ENCODE results near the gene APBB1IP. TPM values are rescaled to one million over a fixed set of nuclear protein-coding genes. Genes with fewer than 3 reads are reported as not detected.
A peak's percentile ranks its signal among the peaks of the same experiment; 100 is the strongest.

Gene APBB1IP
- polyA plus RNA-seq, 1 donor from 2014 or later: 66.4 TPM

DNA sequence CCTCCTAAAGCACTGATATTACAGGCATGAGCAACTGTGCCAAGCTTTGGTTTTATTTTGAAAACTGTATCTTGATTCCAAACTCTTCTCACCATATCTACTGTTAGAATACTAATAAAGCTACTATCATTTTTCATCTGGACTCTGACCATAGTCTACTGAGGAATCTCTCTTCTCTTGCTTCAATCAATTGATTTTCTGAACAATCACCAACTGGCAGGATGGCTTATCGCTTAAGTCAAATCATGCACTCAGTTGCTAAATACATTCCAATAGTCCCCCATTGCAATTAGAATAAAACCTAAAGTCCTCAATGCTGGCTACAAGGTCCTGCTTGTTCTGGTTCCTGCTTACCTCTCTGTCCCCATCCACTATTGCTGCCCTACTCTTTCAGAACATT, 2.3 kb upstream of the APBB1IP start:
- Mint-ChIP-seq H3K27ac (peak overlapping the region; percentile 74 to 93 (median 93)), H3K4me3 (peak overlapping the region in 2 of 4 donors; percentile 29 to 72), H3K4me1 (peaks cover 17 to 31% (median 25%) of the 10 kb centered on the region in 3 donors), H3K9me3 (no peaks in the 10 kb centered on the region), H3K27me3 (no peaks in the 10 kb centered on the region), H3K36me3 (no peaks in the 10 kb centered on the region)

GRCh38 chr10:26436848-26437247, 1.3 kb upstream of the APBB1IP start:
- Mint-ChIP-seq H3K9me3 (no peaks in the 10 kb centered on the region), H3K36me3 (no peaks in the 10 kb centered on the region), H3K4me3 (peak overlapping the region in 2 of 4 donors; percentile 69 to 97), H3K4me1 (peaks cover 24 to 37% (median 30%) of the 10 kb centered on the region in 3 donors), H3K27ac (peak overlapping the region in 2 of 3 donors; percentile 91 to 93), H3K27me3 (no peaks in the 10 kb centered on the region)

DNA sequence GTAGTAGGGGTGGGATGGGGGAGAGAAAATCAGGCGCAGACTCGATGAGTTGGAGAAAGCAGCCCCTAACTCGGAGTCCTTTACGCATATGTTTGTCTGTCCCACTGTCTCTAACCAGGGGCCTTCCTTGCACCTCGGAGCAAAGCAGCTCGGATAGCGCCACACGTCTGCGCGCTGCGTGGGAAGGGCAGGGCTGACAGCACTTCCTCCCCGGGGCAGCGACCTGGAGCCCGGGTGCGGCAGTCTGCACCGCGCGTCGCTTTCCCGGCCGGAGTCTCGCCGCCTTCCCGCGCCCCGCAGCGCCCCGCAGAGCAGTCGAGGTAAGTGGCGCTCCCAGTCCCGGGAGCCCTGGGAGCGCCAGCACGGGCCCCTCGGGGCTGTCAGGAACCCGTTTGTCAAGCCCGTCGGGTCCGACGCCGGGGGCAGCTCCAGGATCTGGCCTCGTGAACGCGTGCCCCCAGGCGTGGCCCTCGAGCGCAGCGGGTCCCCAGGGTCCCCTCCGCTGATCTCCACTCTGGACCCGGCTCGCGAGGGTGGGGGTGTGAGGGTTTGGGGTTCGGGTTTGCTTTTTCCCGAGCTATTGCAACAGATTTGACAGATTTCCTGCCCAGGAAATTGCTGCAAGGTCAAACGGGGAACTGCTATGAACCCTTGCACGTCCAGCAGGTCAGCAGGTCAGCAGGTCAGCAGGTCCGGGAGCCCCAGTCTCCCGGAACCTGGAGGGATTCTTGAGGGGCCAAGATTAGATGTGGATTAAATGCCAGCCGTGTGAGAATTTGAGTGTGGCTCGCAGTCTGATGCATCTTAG, 597 bp downstream of the APBB1IP start:
- peak overlapping the region; percentile 95 to 97 (median 96) for H3K4me3 Mint-ChIP-seq
- H3K27me3 Mint-ChIP-seq: no peaks in the 10 kb centered on the region
- peak overlapping the region; percentile 91 to 98 (median 93) for H3K27ac Mint-ChIP-seq
- H3K9me3 Mint-ChIP-seq: no peaks in the 10 kb centered on the region
- peaks cover under 1% of the 10 kb centered on the region for H3K36me3 Mint-ChIP-seq
- H3K4me1 Mint-ChIP-seq: peaks cover 32 to 50% (median 40%) of the 10 kb centered on the region in 3 donors

DNA sequence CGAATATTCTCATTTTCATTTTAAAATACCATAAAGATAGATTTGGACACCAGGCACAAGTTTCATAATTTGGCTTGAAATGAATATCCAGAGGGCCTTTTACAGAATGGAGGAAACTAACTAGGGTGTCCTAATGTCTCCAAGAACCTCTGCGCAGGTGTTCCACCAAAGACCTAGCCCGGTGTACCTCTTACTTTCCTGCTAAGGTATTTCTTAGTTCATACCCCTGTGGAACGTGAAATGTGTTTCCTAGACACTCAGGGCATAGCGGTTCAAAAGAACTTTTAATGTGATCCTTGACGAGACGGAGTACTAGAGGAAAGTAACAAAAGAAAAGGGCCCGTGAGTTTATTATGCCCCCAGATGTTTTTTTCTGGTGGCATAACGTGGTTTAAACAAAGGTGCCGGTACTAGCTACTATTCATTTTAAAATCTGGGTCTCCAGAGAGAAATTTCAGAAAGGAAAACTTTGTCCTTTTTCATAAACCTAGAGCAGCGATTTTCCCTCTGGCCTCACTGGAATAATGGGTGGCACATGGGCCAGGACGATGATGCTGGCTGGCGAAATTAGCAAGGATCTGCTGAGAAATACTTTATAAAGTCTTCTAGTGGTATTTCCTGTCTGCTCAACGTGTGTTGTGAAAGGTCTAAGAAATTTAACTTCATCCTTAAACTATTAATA, 1.4 kb downstream of the APBB1IP start:
- peak overlapping the region; percentile 91 to 95 (median 93) for H3K27ac Mint-ChIP-seq
- H3K4me1 Mint-ChIP-seq: peaks cover 40 to 58% (median 47%) of the 10 kb centered on the region in 3 donors
- peaks cover 0 to 7% (median 3%) of the 10 kb centered on the region in 3 donors for H3K9me3 Mint-ChIP-seq
- H3K4me3 Mint-ChIP-seq: peak overlapping the region; percentile 95 to 97 (median 96)
- H3K27me3 Mint-ChIP-seq: no peaks in the 10 kb centered on the region
- H3K36me3 Mint-ChIP-seq: peaks cover 8% of the 10 kb centered on the region

- peak overlapping the region; percentile 95 to 97 (median 96) for H3K4me3 Mint-ChIP-seq
- H3K9me3 Mint-ChIP-seq: peaks cover 0 to 7% (median 3%) of the 10 kb centered on the region in 3 donors
- H3K27me3 Mint-ChIP-seq: no peaks in the 10 kb centered on the region
- peaks cover 41 to 59% (median 48%) of the 10 kb centered on the region in 3 donors for H3K4me1 Mint-ChIP-seq
- peak overlapping the region; percentile 46 to 93 (median 91) for H3K27ac Mint-ChIP-seq
- H3K36me3 Mint-ChIP-seq: peaks cover 8% of the 10 kb centered on the region
These were observed 1.9 kb downstream of the APBB1IP start for GRCh38 chr10:26440088-26440470.

DNA sequence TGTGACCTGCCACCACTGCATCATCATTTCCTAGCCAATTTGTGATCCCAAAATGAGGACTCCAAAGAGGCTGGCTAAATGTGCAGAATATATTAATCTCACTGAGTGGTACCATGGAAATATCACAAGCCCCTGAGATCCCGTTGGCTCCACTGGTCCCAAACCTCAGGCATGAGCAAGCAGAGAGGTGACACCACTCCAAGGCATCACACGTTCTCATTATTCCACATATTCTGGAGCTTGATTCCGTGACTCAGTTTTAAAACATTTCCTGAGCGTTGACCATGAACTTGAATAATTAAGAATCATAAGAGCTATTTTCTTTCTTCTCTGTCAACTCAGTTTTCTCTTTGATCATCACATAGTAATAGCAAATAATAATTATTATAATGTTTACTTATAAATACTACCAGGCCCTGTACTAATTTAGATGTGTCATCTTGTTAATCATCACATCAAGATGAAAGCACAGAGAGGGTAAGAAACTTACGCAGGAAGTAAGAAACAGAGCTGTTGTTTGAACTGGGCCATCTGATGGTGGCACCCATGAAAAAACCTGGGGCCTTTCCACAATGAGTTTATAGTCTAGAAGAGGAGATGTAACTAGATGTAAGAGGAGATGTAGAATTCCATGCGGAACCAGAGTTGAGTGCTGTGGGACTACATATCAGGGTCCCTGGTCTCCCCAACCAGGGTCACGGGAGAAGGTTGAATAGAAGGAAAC, 3.5 kb downstream of the APBB1IP start:
- peak overlapping the region; percentile 43 to 92 (median 91) for H3K27ac Mint-ChIP-seq
- peaks cover 10% of the 10 kb centered on the region for H3K36me3 Mint-ChIP-seq

DNA sequence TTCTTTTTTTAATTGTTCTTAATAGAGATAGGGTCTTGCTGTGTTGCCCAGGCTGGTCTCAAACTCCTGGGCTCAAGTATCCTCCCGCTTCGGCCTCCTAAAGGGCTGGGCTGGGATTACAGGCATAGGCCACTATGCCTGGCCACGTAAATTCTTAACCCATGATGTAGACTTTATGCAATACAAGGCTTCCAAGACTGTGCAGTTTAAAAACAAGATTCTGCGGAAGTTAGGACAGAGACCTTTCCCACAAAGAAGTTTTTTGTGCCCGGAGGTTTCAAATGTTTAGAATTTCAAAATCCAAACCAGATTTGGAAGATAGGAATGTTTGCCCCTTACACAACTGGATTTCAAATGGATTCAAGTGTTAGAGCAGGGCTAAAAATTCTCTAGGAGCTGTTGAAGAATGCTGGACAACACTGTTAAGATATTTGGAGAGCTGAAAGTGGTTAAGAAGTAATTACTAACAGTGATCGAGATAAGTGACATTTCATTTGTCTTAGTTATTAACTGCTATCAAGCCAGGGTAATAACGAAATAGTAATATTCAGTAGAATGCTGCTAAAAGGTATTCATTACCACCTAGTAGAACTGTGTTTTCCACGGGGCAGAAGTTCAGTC, 7.4 kb downstream of the APBB1IP start:
- Mint-ChIP-seq H3K4me1 (peaks cover 57 to 71% (median 71%) of the 10 kb centered on the region in 3 donors), H3K4me3 (peak overlapping the region in 3 of 4 donors; percentile 34 to 69 (median 65)), H3K27me3 (no peaks in the 10 kb centered on the region), H3K27ac (peak overlapping the region; percentile 84 to 96 (median 95)), H3K9me3 (peaks cover 0 to 7% (median 3%) of the 10 kb centered on the region in 3 donors), H3K36me3 (peaks cover 14% of the 10 kb centered on the region)

More for the DNA sequence above, 3.5 kb downstream of the APBB1IP start:
- Mint-ChIP-seq H3K4me3 (peak overlapping the region; percentile 44 to 82 (median 65)), H3K4me1 (peaks cover 43 to 63% (median 53%) of the 10 kb centered on the region in 3 donors), H3K9me3 (peaks cover 0 to 7% (median 3%) of the 10 kb centered on the region in 3 donors), H3K27me3 (no peaks in the 10 kb centered on the region)

DNA sequence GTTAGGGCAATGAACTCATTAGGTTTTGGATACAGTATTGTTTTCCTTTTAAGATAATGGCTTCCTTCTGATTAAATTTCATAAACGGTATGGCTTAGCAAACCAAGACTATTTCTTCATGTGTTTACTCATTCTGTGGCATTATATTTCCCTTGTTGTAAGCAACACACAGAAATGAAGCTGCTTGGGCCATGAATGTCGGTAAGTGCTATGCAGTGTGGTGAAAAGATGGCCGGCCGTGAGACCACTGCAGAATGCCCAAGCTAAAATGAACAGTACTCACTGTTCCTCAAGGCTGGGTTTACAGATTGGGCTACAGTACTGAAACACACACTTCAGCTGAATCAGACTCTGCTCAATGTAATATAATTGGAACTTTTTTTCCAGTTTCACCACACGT, 8.1 kb downstream of the APBB1IP start:
- H3K4me1 Mint-ChIP-seq: peaks cover 56 to 71% (median 69%) of the 10 kb centered on the region in 3 donors
- H3K27ac Mint-ChIP-seq: peak overlapping the region; percentile 84 to 96 (median 95)
- H3K27me3 Mint-ChIP-seq: no peaks in the 10 kb centered on the region
- peak overlapping the region in 2 of 4 donors; percentile 65 to 69 for H3K4me3 Mint-ChIP-seq
- H3K36me3 Mint-ChIP-seq: peaks cover 14% of the 10 kb centered on the region
- H3K9me3 Mint-ChIP-seq: peaks cover 0 to 7% (median 3%) of the 10 kb centered on the region in 3 donors

DNA sequence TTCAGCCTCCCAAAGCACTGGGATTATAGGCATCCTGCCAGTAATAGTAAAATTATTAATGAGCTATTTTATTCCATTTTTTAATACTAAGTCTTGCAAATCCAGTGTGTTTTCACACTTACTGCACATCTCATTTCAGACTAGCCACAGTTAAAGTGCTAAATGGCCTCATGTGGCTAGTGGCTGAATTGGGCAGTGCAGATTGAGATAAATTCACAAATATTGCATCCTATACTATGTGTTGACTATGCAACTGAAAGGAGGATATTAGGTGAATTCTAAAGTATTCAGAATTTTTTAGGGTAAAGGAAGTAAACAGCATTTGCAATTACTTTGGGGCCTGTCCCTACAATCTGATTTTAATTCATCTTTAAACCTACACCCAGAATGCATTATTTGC, 10.2 kb downstream of the APBB1IP start:
- Mint-ChIP-seq H3K4me3 (peak overlapping the region; percentile 78 to 91 (median 87)), H3K36me3 (peaks cover 14% of the 10 kb centered on the region), H3K4me1 (peaks cover 62 to 75% (median 63%) of the 10 kb centered on the region in 3 donors), H3K27ac (peak overlapping the region; percentile 97 to 100 (median 98)), H3K9me3 (peaks cover 0 to 7% (median 3%) of the 10 kb centered on the region in 3 donors), H3K27me3 (no peaks in the 10 kb centered on the region)

DNA sequence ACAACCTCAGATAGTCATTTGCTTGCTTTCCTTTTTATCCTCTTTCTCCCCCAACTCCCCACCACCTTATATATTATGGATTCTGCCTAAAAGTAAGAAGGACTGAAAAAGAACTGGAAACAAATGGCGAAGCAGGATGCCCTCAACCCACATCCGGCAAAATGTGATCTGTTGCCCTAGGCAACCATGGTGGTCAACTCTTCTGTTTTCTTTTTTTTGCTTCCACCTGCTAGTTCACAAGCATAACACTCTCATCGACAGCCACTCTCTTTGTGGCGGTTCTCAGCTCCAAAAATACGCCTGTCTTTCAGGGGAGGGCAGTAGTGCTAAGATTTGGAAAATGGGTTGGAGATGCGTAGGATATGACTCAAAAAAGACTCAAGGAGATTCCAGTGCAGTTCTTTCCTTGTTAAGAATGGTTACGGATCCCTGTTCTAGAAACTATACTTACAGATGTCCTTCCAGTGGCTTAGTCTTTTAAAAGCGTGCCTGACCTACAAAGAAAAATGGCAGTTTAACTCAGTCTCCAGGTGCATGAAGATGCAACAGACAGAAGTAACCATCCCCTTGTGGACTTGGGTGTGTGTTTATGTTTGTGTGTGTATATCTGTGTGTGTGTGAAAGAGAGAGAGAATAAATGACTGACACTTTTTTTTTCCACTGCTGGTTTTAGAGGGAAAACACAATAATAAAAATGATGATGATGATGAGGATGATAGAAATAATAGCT, 10.7 kb downstream of the APBB1IP start:
- Mint-ChIP-seq H3K4me1 (peaks cover 60 to 79% (median 61%) of the 10 kb centered on the region in 3 donors), H3K36me3 (peaks cover 12% of the 10 kb centered on the region), H3K4me3 (peak overlapping the region; percentile 78 to 91 (median 87)), H3K27me3 (no peaks in the 10 kb centered on the region), H3K27ac (peak overlapping the region; percentile 97 to 100 (median 98)), H3K9me3 (peaks cover 0 to 7% (median 3%) of the 10 kb centered on the region in 3 donors)

- Mint-ChIP-seq H3K36me3 (peaks cover 6% of the 10 kb centered on the region), H3K4me3 (peak overlapping the region; percentile 21 to 88 (median 72)), H3K27ac (peak overlapping the region; percentile 97 to 100 (median 98))
These were observed 11.6 kb downstream of the APBB1IP start for GRCh38 chr10:26449726-26450125.

DNA sequence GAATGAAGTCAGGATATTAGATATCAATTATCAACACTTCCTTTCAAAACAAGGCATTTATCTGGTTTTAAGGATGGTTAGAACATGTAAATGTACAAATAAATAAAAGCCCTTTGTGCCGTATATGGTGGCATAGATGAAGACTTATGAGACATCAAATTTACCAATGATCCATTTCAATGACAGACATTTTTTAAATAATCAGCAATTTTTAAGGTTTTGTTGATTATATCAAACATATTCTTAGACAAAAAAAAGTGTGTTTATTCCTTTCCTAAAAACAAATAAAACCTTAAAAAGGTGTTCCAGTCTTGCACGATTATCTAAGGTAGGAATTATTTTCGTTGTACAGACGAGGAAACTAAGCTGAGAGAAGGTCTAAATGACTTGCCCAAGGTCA, 13.8 kb downstream of the APBB1IP start:
- H3K36me3 Mint-ChIP-seq: peaks cover 2% of the 10 kb centered on the region
- H3K9me3 Mint-ChIP-seq: no peaks in the 10 kb centered on the region
- peaks cover 59 to 78% (median 69%) of the 10 kb centered on the region in 3 donors for H3K4me1 Mint-ChIP-seq
- H3K27ac Mint-ChIP-seq: peak overlapping the region in 1 of 3 donors; percentile 98
- H3K27me3 Mint-ChIP-seq: no peaks in the 10 kb centered on the region
- H3K4me3 Mint-ChIP-seq: peak overlapping the region in 2 of 4 donors; percentile 10 to 23

More at GRCh38 chr10:26449726-26450125, 11.6 kb downstream of the APBB1IP start:
- Mint-ChIP-seq H3K27me3 (no peaks in the 10 kb centered on the region), H3K4me1 (peaks cover 55 to 74% (median 58%) of the 10 kb centered on the region in 3 donors), H3K9me3 (no peaks in the 10 kb centered on the region)

- Mint-ChIP-seq H3K27ac (peak overlapping the region in 1 of 3 donors; percentile 18), H3K36me3 (peaks cover 5% of the 10 kb centered on the region), H3K9me3 (no peaks in the 10 kb centered on the region), H3K4me3 (peak overlapping the region in 2 of 4 donors; percentile 34 to 47), H3K27me3 (no peaks in the 10 kb centered on the region), H3K4me1 (peaks cover 61 to 79% (median 72%) of the 10 kb centered on the region in 3 donors)
These were observed 15.7 kb downstream of the APBB1IP start for GRCh38 chr10:26453850-26454249.
